SU-DHL-6 (cell line): Measurements from ENCODE around the gene ERC1.
"Not testable (repeated sequence)": the region's sequence is repeated elsewhere in the genome, so short reads cannot be mapped to it uniquely, and the experiment has no call there.

Source experiments
- H2AFZ ChIP-seq: fragments of 200-600 bp; sonication (generic); 2 replicates; pipeline ENCODE4 v1.6.1; 2014; ENCODE audit warnings: low read depth, mild to moderate bottlenecking, moderate library complexity, mixed read lengths, antibody characterized with exemption, low read length; ENCODE audit not compliant: severe bottlenecking
- H3F3A ChIP-seq: fragments of 200-600 bp; shearing (Covaris generic); 2 replicates; pipeline ENCODE4 v1.6.0; 2016; ENCODE audit warnings: antibody characterized with exemption, mild to moderate bottlenecking; ENCODE audit not compliant: insufficient read depth
- H3K27ac ChIP-seq: fragments of 200-600 bp; sonication (generic); 2 replicates; pipeline ENCODE4 v1.5.1; 2016; ENCODE audit warnings: low read depth, mild to moderate bottlenecking, low read length, moderate library complexity, mixed read lengths
- H3K27me3 ChIP-seq: fragments of 200-600 bp; sonication (generic), shearing (Covaris generic); 2 replicates; pipeline ENCODE4 v1.6.0; 2014; ENCODE audit warnings: mild to moderate bottlenecking, low read length
- H3K36me3 ChIP-seq: fragments of 200-600 bp; sonication (generic); 2 replicates; pipeline ENCODE4 v1.6.1; 2014; ENCODE audit warnings: mild to moderate bottlenecking, low read length, mixed read lengths
- H3K4me2 ChIP-seq: fragments of 300-600, 200-600 bp; shearing (Covaris generic), sonication (generic); 2 replicates; pipeline ENCODE4 v1.6.0; 2014; ENCODE audit warnings: low read length, low read depth, mild to moderate bottlenecking; ENCODE audit not compliant: poor library complexity, severe bottlenecking
- H3K4me3 ChIP-seq: fragments of 200-600 bp; sonication (generic); 2 replicates; pipeline ENCODE4 v1.5.1; 2014; ENCODE audit warnings: antibody characterized with exemption, low read length, mild to moderate bottlenecking, mixed read lengths; ENCODE audit not compliant: insufficient read depth, poor library complexity, severe bottlenecking
- H3K79me2 ChIP-seq: fragments of 200-600 bp; sonication (generic); 2 replicates; pipeline ENCODE4 v1.6.1; 2014; ENCODE audit warnings: mild to moderate bottlenecking, low read length, moderate library complexity; ENCODE audit not compliant: insufficient read depth
- H3K9ac ChIP-seq: fragments of 200-600 bp; sonication (generic); 2 replicates; pipeline ENCODE4 v1.7.0; 2014; ENCODE audit warnings: mild to moderate bottlenecking, low read length
- H3K9me2 ChIP-seq: fragments of 200-600 bp; sonication (generic); replicated peaks from 2 replicates; pipeline ENCODE4 v1.6.1; 2014; ENCODE audit warnings: low read length; ENCODE audit not compliant: insufficient read depth
- H3K9me3 ChIP-seq: fragments of 200-600 bp; sonication (generic); 2 replicates; pipeline ENCODE4 v1.6.1; 2014; ENCODE audit warnings: low read length, mixed read lengths; ENCODE audit not compliant: insufficient read depth
- H4K20me1 ChIP-seq: fragments of 200-600 bp; sonication (generic); 2 replicates; pipeline ENCODE4 v1.6.1; 2014; ENCODE audit warnings: low read depth, mild to moderate bottlenecking, antibody characterized with exemption, low read length, moderate library complexity, mixed read lengths
- EZH2phosphoT487 ChIP-seq: fragments of 200-600 bp; sonication (generic), shearing (Covaris generic); conservative IDR thresholded peaks from 2 replicates; pipeline ENCODE4 v1.6.1; 2018; ENCODE audit warnings: mild to moderate bottlenecking, antibody characterized with exemption, low read length, moderate library complexity, mixed read lengths
- TF ChIP-seq, protein P1 (sequence below): fragments of 200-600 bp; sonication (generic); IDR thresholded peaks from one replicate; pipeline ENCODE4 v1.5.1; 2017; ENCODE audit warnings: antibody characterized with exemption, mild to moderate bottlenecking, low read length, moderate library complexity; ENCODE audit not compliant: insufficient read depth, poor library complexity, severe bottlenecking

The ERC1 gene

DNA sequence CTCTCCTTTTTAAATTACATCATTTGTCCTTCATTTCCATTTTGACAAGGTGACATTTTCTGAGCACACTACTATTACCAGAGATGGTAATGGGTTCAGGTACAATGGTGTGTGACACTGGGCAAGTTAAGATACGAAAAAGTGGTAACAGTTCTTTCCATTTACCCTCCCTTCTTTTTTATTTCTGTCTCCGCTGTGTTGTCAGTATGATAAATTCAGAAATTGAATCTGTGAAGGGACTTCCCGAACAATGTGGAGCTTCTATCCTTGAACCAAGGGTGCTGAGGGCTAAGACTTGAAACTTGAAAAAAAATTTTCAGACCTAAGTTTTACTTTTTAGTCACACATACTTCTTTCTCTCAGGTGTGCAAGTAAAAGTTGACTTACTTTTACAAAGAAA, 103.7 kb downstream of the ERC1 start:
- H3K9me3 ChIP-seq: no peaks in the 10 kb centered on the region
- no peak overlapping the region for H3K9ac ChIP-seq
- H4K20me1 ChIP-seq: no peaks in the 10 kb centered on the region
- no peaks in the 10 kb centered on the region for H3K9me2 ChIP-seq
- H3K27ac ChIP-seq: no peak overlapping the region
- H3K36me3 ChIP-seq: no peaks in the 10 kb centered on the region
- no peak overlapping the region for H3K4me3 ChIP-seq
- TF ChIP-seq, protein P1, sequence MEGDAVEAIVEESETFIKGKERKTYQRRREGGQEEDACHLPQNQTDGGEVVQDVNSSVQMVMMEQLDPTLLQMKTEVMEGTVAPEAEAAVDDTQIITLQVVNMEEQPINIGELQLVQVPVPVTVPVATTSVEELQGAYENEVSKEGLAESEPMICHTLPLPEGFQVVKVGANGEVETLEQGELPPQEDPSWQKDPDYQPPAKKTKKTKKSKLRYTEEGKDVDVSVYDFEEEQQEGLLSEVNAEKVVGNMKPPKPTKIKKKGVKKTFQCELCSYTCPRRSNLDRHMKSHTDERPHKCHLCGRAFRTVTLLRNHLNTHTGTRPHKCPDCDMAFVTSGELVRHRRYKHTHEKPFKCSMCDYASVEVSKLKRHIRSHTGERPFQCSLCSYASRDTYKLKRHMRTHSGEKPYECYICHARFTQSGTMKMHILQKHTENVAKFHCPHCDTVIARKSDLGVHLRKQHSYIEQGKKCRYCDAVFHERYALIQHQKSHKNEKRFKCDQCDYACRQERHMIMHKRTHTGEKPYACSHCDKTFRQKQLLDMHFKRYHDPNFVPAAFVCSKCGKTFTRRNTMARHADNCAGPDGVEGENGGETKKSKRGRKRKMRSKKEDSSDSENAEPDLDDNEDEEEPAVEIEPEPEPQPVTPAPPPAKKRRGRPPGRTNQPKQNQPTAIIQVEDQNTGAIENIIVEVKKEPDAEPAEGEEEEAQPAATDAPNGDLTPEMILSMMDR: no peak
- no peak for TF ChIP-seq EZH2phosphoT487
- H3F3A ChIP-seq: no peaks in the 10 kb centered on the region; the same call in 1 of the 2 replicates
- no peaks in the 10 kb centered on the region for H3K27me3 ChIP-seq
- H3K79me2 ChIP-seq: no peaks in the 10 kb centered on the region
- H3K4me2 ChIP-seq: no peak overlapping the region
- no peak overlapping the region for H2AFZ ChIP-seq

DNA sequence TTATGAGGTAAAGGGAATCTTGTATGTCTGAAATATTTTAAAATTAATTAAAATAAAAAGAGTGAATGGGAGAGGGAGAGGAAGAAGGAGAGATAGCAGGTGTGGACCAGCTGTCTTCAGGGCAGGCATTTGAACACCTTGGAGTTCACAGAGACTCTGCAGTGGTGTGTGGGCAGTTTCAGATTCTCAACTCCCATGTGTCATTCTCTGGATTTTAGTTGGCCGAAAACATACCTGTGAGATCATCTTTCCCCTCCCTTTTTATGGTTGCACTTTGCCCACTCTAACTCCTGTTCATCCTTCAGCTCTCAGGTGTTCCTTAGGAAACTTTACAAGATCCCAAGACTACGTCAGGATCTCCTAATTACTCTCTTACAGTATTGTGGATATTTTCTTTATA, 108.1 kb downstream of the ERC1 start:
- Histone ChIP-seq H3K79me2 (no peaks in the 10 kb centered on the region), H3K4me2 (no peak overlapping the region), H3K9me3 (no peaks in the 10 kb centered on the region), H3F3A (no peaks in the 10 kb centered on the region), H3K4me3 (no peak overlapping the region), H4K20me1 (no peaks in the 10 kb centered on the region), H3K9ac (no peak overlapping the region), H3K9me2 (no peaks in the 10 kb centered on the region), H3K27ac (no peak overlapping the region), H3K36me3 (no peaks in the 10 kb centered on the region), H3K27me3 (no peaks in the 10 kb centered on the region), H2AFZ (no peak overlapping the region)
- TF ChIP-seq, protein P1: no peak
- no peak for TF ChIP-seq EZH2phosphoT487

DNA sequence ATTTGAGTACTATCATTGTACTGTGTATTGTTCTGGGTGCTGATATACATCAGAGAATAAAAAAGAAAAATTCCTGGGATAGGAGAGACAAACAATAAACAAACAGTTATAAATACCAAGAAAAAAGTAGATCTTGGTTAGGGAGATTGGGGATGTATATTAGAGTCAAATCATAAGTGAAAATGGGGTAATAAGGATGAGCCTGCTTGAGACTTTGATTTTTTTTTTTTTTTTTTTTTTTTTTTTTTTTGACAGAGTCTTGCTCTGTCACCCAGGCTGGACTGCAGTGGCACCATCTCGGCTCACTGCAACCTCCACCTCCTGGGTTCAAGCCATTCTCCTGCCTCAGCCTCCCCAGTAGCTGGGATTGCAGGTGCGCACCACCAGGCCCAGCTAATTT, 108.6 kb downstream of the ERC1 start:
- H3K36me3 ChIP-seq, H3K9me3 ChIP-seq, H3K4me3 ChIP-seq, H3F3A ChIP-seq, H3K9me2 ChIP-seq, H3K9ac ChIP-seq, H3K27me3 ChIP-seq, H3K27ac ChIP-seq, H3K4me2 ChIP-seq, H4K20me1 ChIP-seq, H3K79me2 ChIP-seq, H2AFZ ChIP-seq: not testable (repeated sequence)

DNA sequence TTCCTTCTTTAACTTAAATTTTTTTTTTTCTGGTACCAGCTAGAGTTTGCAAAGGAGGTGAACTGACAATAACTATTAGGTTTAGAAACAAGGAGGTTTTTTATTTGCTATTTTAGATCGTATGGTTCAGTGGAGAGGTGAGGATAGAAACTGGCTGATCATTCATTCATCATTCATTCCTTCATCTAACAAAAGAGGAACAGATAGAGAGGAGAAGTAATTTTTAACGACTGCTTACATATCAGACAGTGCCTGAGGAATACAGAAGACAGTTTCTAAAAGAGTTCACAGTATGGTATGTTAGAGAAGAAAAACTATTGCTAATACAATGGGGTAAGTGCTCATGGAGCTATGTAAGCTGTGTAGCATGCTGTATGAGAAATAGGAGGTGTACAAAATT, 111.1 kb downstream of the ERC1 start:
- Histone ChIP-seq H3K36me3 (no peaks in the 10 kb centered on the region), H2AFZ (no peak overlapping the region), H3K4me2 (no peak overlapping the region), H3K9me3 (no peaks in the 10 kb centered on the region), H3K9ac (no peak overlapping the region), H3K9me2 (no peaks in the 10 kb centered on the region), H4K20me1 (no peaks in the 10 kb centered on the region), H3K27ac (no peak overlapping the region), H3K79me2 (no peaks in the 10 kb centered on the region), H3K27me3 (no peaks in the 10 kb centered on the region), H3F3A (no peaks in the 10 kb centered on the region), H3K4me3 (no peak overlapping the region)
- TF ChIP-seq EZH2phosphoT487: no peak
- TF ChIP-seq, protein P1: no peak
